GM19372 (cell line): Measurements from ENCODE around the gene PKMYT1.

ENCODE experiments used
- ATAC-seq: cut with Tn5 transposase; IDR thresholded peaks from one replicate; pipeline ENCODE4 v1.9.1; 2021; ENCODE audit warnings: mild to moderate bottlenecking, low read depth, moderate library complexity; ENCODE audit not compliant: unreplicated experiment

PKMYT1 gene

GRCh38 chr16:3001316-3001715 lies 21.1 kb upstream of the PKMYT1 start:
- ATAC-seq: no peak

GRCh38 chr16:3000540-3000939 lies 20.3 kb upstream of the PKMYT1 start:
- ATAC-seq: no peak

- no peak for ATAC-seq
Observed at GRCh38 chr16:2999929-3000328, 19.7 kb upstream of the PKMYT1 start.

GRCh38 chr16:2996298-2996697 lies 16.1 kb upstream of the PKMYT1 start:
- no peak for ATAC-seq

GRCh38 chr16:2992383-2993081 lies 12.3 kb upstream of the PKMYT1 start:
- no peak for ATAC-seq

GRCh38 chr16:2991566-2992261 lies 11.5 kb upstream of the PKMYT1 start:
- ATAC-seq: no peak

GRCh38 chr16:2990891-2991290 lies 10.6 kb upstream of the PKMYT1 start:
- ATAC-seq: no peak

- no peak for ATAC-seq
Observed at GRCh38 chr16:2988590-2989099, 8.4 kb upstream of the PKMYT1 start.

GRCh38 chr16:2987833-2988232 lies 7.6 kb upstream of the PKMYT1 start:
- no peak for ATAC-seq

- ATAC-seq: no peak
Observed at GRCh38 chr16:2987286-2987685, 7.0 kb upstream of the PKMYT1 start.

GRCh38 chr16:2986623-2987188 lies 6.5 kb upstream of the PKMYT1 start:
- no peak for ATAC-seq

- ATAC-seq: no peak
Observed at GRCh38 chr16:2985893-2986355, 5.7 kb upstream of the PKMYT1 start.

GRCh38 chr16:2985462-2985861 lies 5.2 kb upstream of the PKMYT1 start:
- ATAC-seq: no peak

- ATAC-seq: no peak
Observed at GRCh38 chr16:2983706-2984136, 3.5 kb upstream of the PKMYT1 start.

- ATAC-seq: no peak
Observed at GRCh38 chr16:2982402-2982801, 2.2 kb upstream of the PKMYT1 start.

- ATAC-seq: no peak
Observed at GRCh38 chr16:2981899-2982250, 1.6 kb upstream of the PKMYT1 start.

- no peak for ATAC-seq
Observed at GRCh38 chr16:2981177-2981898, 1.1 kb upstream of the PKMYT1 start.

GRCh38 chr16:2979669-2980226 lies 498 bp downstream of the PKMYT1 start:
- ATAC-seq: no peak

GRCh38 chr16:2977440-2977839 lies 2.8 kb downstream of the PKMYT1 start:
- no peak for ATAC-seq

GRCh38 chr16:2976673-2977072 lies 3.6 kb downstream of the PKMYT1 start:
- no peak for ATAC-seq

- no peak for ATAC-seq
Observed at GRCh38 chr16:2976201-2976600, 4.0 kb downstream of the PKMYT1 start.
